ENCODE measurements around the gene CCT8.

Gene CCT8

DNA sequence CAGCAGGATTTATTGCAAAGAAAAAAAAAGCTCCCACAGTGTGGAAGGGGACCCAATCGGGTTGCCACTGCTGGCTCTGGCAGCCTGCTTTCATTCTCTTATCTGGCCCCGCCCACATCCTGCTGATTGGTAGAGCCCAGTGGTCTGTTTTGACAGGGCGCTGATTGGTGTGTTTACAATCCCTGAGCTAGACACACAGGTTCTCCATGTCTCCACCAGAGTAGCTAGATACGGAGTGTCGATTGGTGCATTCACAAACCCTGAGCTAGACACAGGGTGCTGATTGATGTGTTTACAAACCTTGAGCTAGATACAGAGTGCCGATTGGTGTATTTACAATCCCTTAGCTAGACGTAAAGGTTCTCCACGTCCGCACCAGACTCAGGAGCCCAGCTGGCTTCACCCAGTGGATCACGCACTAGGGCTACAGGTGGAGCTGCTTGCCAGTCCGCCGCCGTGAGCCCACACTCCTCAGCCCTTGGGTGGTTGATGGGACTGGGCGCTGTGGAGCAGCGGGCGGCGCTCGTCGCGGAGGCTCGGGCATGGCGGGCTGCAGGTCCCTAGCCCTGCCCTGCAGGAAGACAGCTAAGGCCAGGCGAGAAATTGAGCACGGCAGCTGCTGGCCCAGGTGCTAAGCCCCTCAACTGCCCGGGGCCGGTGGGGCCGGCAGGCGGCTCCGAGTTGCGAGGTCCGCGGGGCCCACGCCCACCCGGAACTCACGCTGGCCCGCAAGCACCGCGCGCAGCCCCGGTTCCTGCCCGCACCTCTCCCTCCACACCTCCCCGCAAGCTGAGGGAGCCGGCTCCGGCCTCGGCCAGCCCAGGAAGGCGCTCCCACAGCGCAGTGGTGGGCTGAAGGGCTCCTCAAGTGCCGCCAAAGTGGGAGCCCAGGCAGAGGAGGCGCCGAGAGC, 3.5 kb upstream of the CCT8 start:
- peak; percentile 54 for DNase-seq

DNA sequence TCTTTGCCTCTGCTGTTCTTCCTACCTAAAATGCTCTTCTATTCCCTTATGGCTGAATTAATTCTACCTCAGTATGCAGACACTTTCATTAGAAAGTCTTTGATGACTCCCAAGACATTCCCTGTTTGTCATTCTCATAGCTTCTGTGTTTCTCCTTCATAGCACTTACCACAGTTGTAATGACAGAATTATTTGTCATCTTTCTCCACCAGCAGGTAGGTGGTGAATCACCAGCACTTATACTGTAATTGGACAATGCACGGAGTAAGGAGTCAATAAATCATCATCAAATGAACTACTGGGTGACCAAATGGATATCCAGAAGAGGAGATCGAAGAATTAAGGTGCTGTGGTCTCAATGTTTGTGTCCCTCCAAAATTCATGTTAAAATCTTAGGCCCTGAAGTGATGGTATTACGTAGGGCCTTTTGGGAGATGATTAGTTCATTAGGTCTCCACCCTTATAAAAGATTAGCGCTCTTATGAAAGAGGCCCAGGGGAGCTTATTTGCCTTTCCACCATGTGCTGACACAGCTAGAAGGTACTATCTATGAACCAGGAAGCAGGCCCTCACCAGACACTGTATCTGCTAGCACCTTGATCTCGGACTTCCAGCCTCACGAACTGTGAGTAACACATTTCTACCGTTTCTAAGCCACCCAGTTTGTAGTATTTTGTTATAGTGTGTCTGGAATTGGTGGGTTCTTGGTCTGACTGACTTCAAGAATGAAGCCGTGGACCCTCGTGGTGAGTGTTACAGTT, 2.4 kb upstream of the CCT8 start:
- DNase-seq, result no peak

DNA sequence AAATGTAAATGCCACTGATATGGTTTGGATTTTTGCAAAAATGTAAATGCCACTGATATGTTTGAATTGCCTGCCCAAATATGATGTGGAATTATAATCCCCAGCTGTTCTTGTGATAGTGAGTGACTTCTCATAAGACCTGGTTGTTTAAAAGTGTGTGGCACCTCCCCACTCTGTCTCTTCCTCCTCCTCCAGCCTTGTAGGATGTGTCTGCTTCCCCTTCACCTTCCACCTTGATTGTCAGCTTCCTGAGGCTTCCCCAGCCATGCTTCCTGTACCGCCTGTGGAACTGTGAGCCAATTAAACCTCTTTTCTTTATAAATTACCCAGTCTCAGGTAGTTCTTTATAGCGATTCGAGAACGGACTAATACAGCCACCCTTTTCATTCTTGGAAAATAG, 1.3 kb upstream of the CCT8 start:
- DNase-seq, result no peak

DNA sequence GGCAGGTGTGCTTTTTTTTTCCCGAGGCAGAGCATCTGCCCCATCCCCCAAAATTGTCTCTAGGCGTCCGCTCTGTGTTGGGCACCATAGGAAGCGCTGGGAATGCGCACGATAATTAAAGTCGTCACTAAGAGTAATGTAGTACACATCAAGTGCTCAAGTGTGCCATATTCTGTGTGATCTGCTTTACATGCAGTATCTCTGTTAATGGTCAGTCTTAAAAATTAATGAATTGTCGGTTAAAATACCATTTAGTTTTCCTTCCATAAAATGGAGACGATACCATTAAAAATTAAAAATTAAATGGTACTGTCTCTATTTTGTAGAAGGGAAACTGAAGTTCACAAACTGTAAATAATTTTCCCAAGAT, 544 bp upstream of the CCT8 start:
- no peak for DNase-seq

DNA sequence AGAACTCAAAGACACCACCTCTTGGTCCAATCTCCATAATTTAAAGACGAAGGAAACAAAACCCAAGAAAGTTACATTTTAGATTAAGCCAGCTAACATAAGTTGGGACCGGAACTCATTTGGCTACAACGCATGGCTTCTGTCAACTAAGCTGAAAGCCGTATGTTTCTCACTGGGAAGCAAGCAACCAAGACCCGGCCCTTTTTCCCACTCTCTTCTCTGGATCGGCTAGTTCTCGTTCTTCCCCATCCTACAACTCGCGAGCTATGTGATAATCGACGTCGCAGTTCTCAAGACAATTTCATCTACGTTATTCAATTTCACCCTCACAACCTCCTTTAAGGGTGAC, 601 bp downstream of the CCT8 start:
- no peak for DNase-seq

DNA sequence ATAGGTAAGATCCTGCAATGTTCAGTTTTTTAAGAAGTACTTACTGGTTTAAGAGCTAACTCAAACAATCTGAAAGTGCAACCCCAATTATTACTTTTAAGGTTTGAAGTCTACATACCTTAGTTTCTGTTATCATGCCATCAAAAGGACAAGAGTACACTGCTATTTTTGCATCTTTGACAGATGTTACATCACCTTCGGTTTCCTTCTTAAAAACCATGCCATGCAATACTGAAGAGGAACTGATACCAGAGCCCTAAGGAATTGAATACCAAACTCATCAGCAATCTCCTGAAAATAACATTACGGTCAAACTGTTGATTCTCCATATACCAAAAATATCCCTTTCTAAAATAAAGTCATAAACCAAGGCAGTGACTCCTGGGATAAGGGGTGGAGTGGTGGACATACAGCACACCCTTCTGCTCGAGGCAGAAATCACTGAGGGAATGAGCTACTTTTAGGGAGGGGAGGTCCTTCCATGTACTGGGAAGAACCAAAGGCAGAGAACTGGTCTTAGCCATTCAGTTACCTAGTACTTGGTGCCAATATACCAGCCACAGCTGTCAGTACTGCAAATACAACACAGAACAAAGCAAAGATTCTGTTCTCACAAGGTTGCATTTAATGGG, 8.5 kb downstream of the CCT8 start:
- DNase-seq, result no peak

DNA sequence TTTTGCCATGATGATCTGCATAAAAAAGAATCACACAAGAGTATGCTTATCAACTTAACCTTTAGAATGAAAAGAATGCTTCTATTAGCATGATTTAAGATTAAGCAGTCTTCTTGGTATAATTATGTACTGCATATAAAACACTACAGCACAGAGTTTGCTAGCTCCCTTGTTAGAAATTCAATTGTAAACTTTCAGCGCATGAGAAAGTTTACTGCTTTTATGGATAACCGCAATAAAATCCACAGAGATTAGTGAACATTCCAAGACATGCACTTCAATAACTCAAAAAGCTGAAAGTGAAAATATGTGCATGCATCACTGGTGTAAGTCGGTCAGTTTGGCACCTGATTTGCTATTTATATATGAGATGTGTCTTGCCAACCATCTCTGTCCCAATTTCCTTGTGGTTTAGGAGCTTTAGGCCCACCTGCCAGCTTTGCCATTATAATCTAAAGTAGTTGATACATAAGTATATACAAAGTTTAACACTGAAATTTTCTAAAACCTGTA, 16.9 kb downstream of the CCT8 start:
- no peak for DNase-seq

DNA sequence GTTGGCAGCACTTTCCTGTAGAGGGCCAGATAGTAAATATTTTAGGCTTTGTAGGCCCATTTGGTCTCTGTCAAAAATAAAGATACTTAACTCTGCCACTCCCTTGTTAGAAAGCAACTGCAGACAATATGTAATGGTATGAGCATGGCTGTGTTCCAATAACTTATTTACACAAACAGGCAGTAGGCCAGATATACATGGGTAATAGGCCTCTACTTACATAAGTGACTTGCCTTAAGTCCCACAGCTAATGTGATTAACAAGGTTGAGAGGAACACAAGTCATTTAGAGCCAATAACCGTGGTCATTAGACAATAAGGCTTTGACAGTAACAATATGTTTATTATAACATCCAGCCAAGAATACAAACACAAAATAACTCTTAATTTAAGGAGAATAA, 17.4 kb downstream of the CCT8 start:
- no peak for DNase-seq

DNA sequence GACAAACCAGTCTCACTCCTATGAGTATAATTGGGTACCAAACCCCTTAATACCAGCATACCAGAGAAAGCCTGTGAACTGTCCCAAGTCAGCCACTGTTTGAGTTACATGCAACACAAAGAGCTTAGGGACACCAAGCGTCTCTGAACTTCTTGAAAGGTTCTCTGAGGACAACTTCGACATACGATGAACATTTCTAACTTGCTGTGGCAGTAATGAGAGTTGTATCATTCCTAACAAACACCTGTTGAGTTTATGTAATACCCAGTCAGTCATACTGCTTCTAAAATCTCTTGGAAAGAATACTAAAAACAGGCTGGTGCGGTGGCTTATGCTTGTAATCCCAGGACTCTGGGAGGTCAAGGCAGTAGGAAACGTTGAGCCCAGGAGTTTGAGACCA, 18.4 kb downstream of the CCT8 start:
- no peak for DNase-seq

DNA sequence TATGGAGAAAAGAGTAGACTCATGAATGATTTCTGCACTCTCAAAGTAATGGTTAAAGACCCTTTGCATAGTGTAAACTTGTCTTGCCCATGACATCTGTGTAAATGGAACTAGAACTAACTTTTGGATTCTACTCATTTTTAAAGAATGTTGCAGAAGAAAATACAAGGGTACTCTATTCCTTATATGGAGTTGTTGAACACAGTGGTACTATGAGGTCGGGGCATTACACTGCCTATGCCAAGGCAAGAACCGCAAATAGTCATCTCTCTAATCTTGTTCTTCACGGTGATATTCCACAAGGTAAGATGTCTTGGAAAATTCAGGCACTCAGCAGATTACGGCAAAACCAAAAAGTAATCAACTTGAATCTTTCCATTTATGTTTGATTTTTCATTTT, 19.8 kb downstream of the CCT8 start:
- DNase-seq, result no peak

DNA sequence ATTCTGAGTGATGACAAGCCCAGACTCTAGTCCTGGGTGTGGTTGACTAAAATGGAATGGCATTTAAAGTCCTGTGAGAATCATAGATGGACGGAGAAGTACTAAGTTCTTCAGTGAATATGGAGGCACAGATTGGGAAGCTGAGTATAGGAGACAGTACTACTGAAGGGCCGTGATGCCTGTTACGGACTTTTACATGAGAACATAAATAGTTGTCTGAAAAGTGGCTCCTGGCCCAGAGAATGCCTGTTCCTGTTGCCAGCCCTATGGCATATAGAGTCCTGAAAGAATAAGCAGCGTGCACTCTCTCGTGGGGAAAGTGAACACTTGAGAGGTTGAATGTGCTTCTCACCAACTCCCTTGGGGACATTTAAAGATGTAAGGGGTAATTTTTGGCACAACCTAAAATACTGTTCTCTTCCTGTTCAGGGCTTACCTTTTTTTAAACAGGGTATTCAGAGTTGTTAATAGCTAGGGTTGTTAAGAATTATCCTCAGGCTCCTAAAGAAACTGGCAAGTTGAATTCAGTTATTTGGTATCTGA, 20.4 kb downstream of the CCT8 start:
- no peak for DNase-seq

DNA sequence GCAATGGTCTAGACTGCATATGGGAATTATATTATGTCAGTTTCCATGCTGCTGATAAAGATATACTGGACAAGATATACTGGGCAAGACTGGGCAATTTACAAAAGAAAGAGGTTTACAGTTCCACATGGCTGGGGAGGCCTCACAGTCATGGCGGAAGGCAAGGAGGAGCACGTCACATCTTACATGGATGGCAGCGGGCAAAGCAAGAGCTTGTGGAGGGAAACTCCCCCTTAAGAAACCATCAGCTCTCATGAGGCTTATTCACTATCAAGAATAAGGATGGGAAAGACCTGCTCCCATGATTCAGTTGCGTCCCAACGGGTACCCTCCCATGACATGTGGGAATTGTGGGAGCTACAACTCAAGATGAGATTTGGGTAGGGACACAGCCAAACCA, 21.2 kb downstream of the CCT8 start:
- DNase-seq, result no peak

DNA sequence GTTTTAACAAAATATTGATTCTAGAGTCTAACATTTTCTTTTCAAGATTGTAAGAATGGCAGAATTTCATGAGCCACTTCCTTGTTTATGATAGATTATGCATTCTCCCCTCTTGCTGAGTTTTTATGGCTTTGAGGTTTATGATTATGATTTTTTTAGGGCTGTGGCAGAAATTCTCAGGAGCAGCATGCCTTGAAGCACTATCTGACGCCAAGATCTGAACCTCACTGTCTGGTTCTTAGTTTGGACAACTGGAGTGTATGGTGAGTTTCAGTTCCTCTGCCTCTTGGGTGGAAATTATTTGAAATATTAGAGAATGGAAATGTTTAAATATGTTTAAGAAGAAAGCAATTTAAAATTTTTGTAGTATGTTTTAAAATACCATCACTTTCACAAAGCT, 38.8 kb downstream of the CCT8 start:
- no peak for DNase-seq

DNA sequence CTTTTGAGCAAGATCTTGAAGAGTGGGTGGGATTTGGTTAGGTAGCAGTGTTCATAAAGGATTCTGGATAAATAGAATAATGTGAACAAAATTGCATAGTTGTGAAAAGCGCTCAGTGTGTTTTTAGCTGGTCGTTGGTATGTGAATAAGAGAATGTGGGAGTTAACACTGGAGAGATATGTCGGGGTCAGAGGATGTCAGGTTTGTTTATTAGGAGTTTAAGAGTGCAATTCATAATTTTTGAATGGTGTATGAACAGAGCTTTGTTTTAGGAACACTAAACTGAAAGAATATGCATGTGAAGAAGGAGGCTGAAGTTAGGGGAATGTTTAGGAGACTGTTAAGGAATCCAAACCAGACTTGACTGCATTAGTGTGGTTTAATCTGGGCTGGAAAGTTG, 39.6 kb downstream of the CCT8 start:
- no peak for DNase-seq

DNA sequence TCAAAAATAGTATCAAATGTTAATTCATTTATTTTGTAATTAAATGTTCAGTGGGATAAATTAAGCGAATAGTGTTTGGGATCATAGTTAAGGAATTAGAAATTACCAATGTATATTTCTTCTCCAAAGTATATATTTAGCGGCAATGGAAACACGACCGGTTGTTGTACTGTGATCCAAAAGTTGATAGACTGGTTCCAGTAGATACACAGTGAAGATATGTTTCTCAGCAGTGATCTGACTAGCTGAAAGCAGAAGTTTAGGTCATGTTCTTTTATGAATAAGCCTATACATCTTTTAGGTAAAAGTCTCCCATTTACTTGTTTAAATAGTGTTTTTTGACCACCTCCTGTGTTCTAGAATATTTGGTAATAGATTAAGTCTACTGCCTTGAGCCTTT, 40.1 kb downstream of the CCT8 start:
- DNase-seq, result no peak

DNA sequence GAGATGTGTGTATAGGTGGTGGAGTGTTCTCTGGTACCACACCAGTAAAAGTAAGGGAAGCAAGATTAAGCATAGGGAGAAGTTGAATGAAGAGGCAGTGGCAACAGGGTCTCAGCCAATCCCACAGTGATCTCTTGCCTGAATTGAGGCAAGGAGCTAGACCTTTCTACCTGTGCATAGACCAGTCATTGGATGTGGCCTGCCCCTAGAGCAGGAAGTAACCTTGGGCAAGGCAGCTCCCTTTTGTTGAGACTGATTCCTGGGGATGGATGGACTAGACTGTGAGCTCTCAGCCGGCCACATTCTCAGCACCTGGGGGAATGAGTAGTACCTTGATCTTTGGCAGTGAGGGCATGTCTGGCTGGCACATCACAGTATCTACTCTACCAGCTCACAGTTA, 42.5 kb downstream of the CCT8 start:
- DNase-seq, result no peak

DNA sequence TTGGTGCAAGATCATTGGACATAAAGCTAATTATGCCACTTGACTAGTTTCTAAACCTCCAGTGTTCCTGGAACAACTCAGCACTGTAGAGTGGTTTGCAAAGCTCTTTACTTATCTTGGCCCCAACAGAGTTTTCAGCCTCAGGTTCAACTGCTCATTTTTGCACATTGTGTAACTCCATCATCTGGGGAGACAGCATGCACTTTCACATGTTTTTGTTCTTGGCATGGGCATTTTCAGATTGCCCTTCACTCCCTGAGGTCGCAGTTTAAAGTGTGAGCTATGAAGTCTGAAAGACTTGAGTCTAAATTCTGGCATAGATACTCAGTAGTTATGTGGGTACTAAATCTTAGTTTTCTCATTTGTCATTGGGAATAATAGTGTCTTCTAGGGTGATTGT, 43.9 kb downstream of the CCT8 start:
- DNase-seq, result no peak

DNA sequence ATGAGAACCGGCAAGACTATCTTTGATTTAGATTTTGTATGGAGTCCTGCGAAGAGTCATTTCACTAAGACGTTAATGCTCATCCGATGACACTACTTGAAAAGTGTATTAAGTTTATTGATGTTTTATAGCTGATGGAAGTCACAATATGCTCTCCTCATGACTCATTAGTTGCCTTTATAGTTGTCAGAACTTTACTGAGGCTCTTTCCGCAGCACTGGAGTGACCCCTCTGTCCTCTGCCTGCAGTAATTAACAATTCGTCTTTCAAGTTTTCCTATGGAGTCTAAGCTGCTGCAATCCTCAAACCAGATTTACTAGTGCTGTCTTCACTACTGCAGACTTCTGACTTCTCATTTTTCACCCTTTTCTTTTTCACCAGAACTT, 48.1 kb downstream of the CCT8 start:
- no peak for DNase-seq

DNA sequence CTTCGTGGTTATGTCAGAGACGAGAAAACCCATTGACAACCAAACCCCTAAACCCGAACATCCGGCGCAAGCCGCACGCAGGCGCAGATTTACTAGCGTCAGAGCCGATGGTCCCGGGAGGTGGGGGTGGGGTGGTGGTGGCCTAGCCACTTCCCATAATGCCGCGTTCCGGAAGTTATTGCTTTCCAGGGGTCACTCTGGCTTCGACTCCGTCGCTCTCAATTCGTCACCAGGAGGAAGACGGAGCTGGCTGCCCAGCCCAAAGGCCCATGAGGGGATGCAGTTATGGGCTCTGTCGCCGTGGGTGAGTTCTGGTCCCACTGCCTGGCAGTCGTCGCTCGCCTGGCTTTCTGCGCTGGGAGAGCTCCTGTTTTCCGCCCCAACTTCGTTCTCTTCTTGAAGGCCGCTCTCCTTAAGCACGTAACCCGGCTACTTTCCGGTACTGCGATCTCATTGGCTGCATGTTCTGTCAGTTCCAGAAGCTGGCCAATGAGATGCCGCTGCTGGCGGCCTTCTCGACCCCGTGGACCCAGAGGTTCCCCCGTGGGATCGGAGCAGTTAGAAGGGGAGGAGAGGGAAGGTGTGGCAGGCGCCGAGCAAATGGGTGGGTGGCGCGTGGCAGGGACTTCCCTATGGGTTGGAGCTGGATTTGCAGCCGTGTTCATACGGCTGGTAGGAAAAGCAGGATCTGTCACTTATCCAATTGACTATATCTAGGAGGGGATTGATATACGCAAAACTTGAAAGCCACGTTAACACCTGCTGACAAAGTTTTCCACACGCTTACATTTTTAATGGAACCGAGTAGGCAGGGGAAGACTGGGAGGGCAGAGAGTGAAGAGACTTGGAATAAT, 48.7 kb downstream of the CCT8 start, which contains the start of gene USP16:
Gene USP16 (plus strand): TSS at position 195 of the 854 bp plus-strand sequence. CDS start 3,246 bp downstream, outside the sequence.
- peak; percentile 90 for DNase-seq

DNA sequence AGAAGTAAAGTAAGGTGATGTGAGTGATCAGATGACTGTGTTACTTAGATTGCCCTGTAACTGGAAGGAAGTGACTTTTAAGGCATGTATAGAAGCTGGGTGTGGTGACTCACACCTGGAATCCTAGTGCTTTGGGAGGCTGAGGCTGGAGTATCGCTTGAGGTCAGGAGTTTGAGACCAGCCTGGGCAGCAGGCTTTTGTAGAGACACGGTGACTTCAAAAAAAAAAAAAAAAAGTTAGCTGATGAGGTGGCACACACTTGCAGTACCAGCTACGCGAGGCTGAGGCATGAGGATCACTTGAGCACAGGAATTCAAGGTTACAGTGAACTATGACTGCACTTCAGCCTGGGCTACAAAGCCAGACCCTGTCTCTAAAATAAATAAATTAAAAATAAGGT, 51.3 kb downstream of the CCT8 start:
- DNase-seq, result no peak

DNA sequence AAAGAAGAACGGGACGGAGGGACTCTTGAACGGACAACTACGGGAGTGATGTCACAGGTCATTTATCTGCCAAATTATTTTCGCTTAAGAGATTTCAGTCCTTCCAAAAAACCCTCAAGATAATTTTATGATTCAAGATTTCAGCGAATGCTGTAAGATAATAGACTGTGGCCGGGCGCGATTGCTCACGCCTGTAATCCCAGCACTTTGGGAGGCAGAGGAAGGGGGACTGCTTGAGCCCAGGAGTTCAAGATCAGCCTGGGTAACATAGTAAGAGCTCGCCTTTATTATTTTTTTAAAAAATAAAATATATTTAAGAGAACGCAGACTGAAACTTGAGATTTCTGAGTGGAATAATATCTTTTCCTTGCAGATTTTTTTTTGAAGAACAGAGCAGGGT, 54.9 kb downstream of the CCT8 start:
- DNase-seq, result no peak

DNA sequence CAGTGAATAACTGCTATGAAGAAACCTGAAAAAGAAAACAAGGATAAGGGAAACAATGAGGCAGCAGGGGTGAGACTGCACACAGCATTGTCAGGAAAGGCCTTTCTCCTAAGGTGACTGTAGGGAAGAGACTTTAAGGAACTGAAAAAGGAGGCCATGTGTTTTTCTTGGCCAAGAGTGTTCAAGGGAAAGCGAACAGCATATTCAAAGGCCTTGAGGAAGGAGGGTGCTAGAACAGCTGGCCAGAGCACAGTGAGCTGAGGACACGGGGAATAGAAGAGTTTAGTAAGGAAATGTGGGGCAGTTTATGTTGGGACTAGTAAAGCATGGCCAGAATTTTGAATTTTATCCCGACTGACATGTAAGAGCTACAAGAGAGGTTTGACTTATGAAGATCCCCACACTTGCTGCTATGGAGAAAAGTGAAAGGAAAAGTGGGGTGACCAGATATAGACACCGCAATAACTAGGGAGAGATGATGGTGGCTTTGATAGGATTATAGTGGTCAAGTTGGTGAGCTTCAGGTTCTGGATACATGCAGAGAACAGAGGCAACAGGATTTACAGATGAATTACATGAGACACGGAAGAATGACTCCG, 55.7 kb downstream of the CCT8 start:
- DNase-seq, result no peak

Measured in effector CD4-positive, alpha-beta T cell (primary cell).